NCI-H1105 (cell line): ENCODE results near the gene NPPC.
"Not testable (repeated sequence)": the region's sequence is repeated elsewhere in the genome, so short reads cannot be mapped to it uniquely, and the experiment has no call there.

Experiments
- DNase-seq: peaks from one replicate; lab custom pipeline; 2025; lab: John Stamatoyannopoulos, UW

NPPC gene

DNA sequence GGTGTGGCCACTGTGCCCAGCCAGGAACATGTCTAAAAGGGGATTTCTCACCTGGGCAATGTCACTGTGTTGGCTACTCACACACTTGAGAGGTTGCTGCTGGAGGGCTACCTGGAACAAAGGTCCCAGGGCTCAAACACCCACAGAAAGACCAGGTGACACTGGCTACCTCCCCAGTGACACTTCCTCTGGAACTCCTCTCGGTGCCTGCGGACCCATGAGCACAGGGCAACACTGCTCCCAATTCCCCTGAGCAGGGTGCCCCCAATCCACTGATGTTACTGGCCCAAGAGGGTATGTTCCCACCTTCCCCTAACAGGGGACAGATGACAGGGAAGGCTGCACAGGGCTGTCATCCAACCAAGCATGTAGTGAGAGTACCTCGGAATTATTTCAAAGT, 5.8 kb downstream of the NPPC start:
- DNase-seq: no peak

DNA sequence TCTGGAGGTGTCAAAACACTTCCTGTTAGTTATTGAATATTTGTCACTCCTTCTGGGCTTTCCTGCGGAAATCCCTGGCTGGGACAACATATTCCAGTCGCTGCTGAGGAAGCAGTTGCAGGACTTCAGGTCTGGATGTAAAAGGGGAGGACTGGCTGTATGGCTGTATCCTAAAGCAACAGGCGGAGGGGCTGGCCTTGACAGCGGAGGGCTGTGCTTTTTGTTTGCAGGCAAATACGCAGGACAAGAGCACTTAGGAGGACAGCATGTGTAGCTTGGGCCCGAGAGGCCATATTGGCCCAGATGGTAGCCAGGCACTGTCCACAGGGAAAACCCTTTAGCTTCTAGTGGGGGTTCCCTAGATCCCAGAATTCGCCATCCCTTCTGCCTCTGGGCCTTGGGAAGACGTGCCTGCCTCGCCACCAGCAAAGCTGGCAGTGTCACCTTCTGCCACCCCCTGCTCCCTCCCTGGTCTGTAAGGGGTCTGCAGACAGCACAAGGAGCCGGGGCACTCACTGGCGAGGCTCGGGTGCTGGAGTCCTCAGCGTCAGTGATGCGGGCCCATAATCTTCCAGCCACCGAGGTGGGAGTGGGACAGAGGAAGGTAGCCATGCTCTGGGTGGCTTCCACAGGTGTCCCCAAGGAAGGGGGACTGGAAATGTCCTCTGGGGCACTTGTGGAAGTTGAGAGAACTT, 6.7 kb downstream of the NPPC start:
- no peak for DNase-seq

DNA sequence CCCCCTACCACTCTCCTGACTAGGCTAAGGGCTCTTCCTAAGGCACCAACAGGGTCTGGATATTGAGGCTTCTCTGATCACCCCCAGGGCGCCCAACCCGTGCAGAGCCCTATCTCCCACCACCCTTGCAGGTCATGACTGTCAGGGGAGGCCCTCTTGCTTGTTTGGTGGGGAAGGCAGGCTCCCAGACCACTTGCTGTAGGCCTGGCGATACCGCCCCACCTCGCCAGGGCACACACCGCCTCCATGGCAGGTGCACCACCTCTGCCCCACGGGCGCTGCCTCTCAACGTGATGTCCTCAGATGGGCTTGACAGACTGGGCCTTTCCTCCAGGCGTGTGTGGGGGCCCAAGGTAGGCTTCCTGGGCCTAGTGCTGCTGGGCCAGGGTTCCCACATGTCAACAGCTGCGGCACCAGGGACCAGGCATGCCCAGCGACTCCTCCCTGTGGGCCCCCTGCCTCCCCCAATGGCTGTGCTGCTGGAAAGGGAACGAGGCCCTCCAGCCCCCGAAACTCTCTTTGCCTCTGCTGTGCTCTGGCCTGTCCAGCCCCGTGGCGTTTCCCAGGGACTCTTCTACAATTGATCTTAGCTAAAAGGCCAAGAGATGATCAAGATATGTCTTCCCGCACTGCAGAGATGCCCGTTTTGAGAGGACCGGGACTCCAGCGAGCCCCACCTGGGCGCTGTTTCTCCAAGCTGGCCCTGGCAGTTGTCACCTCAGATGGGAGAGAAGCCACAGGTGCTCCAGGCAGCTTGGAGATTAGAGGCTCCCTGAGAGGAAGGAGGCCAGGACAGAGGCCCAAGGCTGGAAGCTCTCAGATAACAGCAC, 7.5 kb downstream of the NPPC start:
- DNase-seq: no peak

DNA sequence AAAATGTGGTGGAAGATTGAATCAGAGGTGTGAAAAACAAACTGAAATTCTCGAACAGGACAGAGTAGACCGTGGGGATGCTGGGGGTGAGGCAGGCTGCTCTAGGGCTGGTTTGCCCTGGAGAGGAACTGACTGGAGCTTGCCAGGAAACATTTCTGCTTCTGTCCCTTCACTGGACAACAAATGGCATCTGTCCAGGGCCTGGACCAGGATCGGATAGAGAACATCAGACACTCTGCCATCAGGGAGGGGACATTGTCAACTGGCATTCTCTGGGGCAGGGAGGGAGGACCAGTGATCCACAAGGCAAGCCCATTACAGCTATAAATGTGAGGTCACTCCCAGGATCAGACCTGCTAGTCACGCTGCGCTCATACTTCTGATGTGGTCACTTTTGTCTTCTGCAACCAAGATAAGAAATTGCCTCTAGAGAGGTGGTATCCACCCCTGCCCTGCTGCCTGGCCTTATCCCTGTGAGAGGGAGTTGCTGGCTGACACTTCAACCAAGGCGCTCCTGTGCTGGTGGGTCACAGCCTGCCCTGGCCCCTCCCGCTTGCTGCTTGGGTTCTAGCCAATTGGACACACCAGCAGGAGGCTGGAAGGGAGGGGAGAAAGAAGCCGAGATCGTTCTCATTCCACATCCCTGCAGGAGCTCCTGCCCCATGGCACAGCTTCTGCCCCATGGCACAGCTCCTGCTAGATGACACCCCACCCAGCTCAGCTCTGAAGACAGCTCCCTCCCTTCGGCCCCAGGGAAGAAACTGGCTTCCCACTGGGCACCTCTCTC, 8.7 kb downstream of the NPPC start:
- no peak for DNase-seq

DNA sequence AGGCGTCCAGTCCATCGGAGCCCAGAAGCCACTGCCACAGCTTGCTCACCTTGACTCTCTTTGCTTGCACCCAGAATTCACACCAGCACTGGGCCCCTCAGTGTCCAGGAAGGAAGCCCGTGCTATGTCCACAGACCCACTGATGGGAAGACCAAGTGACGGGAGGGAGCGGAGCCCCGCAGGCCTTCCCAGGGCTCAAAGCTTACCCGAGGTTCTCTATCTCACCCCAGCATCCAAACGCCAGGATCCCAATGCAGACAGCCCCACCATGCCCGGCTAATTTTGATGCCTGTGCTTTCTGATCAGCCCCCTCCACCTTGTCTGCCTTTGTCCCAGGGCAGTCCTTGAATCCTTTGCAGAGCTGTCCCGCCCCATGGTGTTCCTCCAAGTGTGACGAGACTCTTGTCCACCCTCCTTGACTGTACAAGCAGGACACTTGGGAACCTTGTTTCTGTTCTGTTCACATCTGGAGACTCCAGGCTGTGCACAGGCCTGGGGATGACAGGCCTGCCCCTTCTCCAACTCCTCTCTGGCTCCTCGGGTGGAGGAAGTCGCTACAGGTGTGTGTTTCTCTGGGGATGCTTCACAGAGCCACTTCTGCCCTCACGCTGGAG, 12.0 kb downstream of the NPPC start:
- no peak for DNase-seq

DNA sequence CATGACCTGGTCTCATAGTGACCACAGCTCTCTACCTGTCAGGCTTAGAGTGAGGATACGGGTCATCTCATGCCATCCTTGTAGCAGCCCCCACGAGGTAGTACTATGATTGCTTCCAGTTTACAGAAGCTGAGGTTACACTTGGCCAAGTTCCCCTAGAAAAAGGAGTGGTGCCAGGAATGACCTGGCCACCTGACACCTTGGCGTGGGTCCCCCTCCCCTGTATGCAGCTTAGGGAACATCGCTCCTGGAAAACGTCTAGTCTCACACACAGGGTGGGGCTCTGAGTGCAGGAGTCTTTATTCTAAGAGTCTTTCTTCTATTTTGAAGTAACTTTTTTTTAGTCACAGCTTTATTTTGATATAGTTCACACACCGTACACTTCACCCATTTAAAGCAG, 14.8 kb downstream of the NPPC start:
- no peak for DNase-seq

DNA sequence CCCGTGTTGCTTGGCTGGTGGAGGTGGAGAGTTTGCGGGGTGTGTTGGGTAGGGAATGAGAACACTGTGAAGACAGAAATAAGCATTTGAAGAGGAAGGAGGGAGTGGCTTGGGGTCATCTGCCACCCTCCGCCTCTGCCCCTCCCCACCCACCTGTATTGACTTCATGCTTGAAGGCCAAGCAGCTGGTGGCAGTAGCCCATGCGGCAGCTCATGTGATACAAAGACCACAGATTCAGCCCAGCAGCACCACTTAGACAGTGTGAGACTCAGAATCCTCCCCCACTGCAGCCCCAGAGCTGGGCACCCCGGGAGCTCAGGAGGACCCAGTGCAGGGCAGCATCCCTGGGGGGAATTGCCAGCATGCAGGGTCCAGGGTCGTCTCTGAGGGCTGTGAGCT, 15.4 kb downstream of the NPPC start:
- no peak for DNase-seq

DNA sequence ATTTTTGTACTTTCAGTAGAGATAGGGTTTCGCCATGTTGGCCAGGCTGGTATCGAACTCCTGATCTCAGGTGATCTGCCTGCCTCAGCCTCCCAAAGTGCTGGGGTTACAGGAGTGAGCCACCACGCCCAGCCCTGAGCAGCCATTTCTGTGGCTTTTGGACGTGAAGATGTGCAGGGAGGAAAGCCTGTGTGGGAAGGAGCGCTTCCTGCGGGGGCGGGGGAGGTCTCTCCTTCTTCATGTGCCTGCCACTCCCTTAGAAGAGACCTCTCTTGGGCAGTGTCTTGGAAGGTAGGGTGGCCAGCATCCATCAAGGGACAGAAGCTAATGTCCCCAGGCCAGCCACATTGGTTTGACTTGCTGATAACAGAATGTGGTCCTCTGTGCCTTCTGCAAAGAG, 16.0 kb downstream of the NPPC start:
- not testable (repeated sequence) for DNase-seq

DNA sequence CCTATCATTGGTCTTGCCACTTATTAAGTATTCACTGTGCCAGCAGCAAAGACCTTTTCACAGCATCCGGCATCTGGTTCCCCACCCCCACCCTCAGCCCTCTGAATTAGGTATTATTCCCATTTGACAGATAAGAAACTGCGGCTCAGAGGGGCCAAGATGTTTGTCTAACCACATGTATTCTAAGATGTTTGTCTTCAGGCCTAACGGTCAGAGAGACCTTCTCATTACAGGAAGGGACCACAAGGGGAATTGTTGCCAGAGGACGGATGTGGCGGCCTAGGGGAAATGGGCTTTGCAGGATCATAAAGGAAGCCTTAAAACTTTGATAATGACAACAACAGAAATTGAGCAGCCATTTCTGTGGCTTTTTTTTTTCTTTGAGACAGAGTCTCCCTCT, 16.6 kb downstream of the NPPC start:
- DNase-seq: no peak

DNA sequence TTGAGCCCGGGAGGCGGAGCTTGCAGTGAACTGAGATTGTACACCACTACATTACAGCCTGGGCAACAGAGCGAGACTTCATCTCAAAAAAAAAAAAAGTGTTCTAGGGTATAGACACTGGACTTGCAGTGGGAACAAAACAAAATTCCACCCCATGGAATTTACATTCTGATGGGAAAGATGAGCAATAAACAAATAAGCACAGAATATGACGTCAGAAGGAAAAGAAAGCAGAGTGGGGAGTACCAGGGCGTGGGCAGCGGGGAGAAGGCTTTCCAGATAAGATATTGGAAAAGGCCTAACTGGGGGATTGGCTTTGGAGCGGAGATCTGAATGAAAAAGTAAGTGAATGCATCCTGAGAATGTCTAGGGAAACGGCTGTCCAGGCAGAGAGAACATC, 17.6 kb downstream of the NPPC start:
- DNase-seq: no peak

DNA sequence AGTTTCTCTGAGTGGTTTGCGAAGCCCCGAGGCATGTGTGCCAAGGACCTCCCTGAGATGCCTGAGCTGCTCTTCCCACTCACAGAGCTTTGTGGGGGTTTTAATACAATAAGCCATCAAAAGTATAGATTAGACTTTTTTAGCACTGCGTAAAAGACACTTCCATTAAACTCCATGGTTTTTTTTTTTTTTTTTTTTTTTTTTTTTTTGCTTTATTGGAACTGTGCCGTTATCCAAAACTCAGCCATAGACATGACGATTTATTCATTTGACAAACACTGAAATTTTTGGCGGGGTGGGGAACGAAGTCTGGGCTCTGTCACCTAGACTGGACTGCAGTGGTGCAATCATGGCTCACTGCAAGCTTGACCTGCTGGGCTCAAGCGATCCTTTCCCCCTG, 18.4 kb downstream of the NPPC start:
- DNase-seq: no peak

DNA sequence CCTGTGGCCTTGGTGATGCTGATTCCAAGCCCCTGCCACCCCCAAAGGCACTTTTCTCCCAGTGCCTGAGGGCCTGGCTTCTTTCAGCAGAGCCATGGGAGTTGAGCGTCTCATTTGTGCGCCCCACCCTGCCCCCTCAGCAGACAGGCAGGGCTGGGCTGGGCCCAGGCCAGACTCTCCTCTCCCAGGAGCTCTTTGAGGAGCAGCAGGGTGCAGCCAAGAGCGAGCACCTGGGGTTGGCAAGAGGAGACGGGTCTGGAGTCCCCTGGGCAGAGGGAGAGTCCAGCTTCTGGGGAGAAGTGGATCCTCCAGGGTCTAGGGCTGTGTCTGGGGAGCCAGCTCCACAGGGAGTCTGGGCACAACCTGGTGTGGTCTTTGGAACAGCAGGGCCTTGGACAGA, 21.2 kb downstream of the NPPC start:
- DNase-seq: no peak

DNA sequence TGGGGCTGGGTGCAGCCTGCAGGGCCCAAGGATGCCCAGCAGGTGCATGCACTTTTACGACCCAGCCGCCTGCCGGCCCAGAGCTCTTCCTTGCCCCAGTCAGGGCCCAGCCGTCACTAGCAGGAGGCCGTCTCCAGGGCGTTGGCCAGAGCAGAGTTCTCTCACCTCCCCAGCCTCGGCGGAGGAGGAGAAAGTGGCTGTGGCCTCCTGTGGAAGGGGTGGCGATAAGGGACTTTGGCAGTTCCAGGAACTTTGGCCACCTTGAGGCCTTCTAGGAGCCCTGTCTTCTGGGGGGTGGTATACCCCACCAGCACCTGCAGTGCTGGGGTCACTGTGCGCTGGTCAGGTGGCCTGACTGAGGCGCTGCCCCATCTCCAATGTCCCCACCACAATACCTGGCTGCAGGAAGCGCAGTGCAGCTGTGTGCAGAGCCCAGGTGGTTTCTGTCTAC, 22.0 kb downstream of the NPPC start:
- no peak for DNase-seq

DNA sequence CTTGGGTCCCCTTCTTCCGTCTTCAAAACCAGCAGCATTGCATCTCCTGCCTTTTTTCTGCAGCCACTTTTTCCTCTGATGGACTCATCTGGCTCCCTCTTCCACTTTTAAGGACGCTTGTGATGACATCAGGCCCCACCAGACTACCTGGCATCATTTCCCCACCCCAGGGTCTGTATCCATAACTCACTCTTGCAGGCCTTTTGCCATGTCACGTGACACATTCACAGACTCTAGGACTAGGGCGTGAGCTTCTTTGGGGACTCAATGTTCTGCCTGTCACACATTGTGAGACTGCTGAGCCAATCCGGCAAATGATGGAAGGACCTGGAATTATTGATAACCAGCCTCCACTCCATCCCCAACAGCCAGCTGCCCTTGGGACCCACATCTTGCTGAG, 23.6 kb downstream of the NPPC start:
- DNase-seq: no peak

DNA sequence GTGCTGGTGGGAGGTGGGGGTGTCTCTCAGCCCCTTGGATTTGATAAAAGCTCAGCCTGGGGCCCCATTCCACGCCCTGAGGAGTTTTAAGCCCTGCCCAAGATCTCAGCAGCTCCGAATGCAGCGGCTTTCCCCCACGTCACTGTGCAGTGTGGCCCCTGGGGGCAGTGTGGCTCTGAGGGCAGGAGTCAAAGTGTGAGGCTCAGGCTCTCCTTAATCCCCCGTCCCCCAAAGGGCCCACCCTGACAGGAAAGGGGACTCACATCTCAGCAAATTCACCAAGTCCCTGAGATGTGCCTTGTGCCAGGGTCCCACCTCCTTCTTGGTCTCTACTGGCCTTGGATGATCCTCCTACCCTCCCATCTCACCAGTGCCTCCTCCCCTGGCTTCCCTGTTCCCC, 25.2 kb downstream of the NPPC start:
- DNase-seq: no peak

DNA sequence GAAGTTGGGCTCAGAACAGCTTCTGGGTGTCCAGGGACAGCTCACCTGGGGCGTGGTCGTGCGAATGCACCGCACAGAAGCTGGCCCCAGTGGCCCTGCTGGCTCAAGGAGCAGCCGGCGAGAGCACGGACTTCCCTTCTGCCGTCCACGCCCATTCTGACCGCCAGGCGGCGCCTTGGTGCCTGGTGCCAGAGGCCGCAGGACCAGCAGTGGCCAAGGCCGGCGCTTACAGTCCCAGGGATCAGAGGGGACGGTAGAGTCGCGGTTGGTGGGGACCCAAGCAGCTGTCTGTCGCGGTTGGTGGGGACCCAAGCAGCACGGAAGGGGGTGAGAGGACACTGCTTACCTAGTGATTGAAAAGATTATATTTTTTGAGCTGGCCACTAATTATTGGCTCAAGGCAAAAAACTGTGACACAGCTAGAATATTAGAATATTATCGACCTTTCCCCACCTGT, 25.7 kb downstream of the NPPC start:
- DNase-seq: no peak

DNA sequence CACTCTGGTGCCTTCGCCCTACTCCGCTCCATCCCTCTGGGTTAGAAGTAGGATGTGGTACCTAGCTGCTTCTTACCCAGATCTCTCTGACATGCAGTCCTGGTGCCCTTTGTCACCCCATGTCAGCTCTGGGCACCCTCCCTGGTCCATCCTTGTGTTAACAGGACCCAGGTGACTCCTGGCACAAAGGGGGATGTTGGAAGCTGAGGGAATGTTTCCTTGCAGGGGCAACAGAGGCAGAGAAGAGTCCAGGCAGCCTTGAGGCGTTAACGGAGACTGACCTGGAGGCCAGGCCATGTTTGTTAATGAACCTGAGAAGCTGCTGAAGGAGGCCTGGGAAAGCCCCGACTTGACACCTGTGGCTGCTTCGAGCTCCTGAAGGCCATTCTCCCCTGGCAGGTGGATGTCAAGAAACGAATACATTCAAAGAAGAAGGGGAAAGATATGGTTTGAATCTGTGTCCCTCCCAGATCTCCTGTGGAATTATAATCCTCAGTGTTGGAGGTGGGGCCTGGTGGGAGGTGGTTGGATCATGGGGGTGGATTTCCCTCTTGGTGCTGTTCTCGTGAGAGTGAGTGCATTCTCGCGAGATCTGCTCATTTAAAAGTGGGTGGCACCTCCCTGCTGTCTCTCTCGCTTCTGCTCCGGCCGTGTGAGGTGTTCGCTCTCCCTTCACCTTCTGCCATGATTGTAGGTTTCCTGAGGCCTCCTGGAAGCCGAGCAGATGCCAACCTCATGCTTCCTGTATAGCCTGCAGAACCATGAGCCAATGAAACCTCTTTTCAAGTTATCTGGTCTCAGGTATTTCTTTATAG, 31.4 kb downstream of the NPPC start:
- no peak for DNase-seq

DNA sequence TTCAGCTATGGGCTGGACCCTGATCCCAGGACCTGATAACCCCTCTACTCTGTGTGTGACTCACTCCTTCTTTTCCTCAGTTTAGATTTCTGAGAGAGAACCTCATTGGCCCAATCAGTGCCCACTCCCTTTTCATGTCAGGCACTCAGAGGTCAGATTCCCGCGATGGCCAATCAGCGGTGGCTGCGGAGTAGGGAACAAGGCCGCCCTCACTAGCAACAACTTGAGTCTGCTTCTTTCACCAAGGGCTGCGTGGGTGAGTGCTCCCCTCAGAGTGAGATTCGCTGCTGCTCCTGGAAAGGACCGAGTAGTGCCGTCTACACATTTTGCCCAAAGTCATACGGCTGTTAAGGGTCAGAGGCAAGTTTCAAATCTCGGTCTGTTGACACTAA, 34.7 kb downstream of the NPPC start:
- no peak for DNase-seq

DNA sequence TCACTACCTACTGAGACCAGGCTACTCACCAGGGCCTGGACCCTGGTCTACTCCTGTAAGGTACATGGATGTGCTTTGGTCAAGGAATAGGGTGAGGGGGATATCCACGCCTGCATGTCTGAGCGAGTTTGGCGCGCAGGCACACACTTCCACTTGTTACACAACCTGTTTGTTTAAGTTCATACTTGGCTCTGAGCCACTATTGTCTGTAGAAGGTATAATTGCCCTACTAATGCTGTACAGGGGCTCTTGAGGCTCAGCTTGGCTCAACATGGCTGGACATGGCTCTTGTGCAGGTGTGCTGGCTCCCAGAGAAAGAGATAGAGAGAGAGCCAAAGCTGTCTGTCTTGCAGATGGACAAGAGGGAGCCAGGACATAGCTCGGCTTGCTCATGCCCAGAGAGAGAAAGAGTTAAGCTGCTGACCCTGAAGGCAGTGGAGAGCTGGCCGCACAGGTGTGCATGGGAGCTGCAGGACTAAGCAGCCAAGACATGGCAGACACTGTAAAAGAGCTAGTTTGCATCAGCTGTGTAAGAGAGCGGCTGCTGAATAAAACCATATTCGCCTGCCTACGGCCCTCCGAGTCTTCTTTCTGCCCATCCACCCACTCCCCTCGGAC, 35.2 kb downstream of the NPPC start:
- peak; percentile 83 for DNase-seq

DNA sequence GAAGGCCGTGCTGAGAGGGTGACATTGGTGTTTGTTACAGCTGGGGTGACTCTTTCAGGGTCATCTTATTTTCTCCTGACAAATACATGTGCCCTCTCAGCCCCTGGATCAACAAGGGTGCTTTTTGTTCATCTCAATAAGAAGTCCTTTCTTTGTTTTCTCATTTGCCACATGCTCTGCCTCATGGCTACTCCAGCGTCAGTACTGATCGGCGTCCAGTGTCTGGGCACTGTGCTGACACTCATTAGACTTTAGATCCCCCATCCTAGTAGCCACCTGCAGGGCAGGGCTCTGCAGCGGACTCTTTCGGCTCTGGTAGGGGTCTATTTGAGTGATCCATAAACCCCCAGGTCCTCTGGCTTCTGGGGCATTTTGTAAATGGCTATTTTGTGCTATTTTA, 38.4 kb downstream of the NPPC start:
- DNase-seq: no peak

DNA sequence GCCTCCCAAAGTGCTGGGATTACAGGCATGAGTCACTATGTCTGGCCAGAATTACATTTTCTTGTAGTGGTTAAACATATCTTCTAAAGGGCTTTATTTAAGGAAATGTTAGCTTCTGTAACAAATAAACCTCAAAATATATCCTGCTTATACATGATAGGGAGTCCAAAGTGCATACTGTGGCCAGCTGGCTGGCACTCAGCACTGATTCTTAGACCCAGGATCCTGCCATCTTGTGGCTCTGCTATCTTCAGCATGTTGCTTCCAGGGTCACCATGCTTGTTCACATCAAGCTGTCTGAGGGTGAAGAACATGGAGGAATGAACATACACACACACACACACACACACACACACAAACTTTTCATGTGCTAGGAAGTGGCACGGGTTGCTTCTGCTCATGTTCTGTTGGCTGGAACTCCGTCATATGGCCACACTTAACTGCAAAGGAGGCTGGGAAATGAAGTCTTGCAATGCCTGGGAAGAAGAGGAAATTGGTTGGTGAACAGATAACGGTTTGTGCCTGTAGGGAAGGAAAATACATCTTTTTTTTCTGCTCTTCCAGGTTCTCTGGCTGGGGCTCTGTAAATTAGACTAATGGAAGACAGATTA, 40.0 kb downstream of the NPPC start:
- DNase-seq: no peak
